Muscle layer of duodenum (tissue), 2 donors: ENCODE measurements around the gene CACNA1B.
"Not testable (repeated sequence)": the region's sequence is repeated elsewhere in the genome, so short reads cannot be mapped to it uniquely, and the experiment has no call there.

Experiments
- H3K27ac ChIP-seq: one replicate; pipeline ENCODE4 v1.7.0; 2013; ENCODE audit warnings: mild to moderate bottlenecking, low read length
- H3K27me3 ChIP-seq: one replicate; pipeline ENCODE4 v1.7.0; 2013; ENCODE audit warnings: low read depth, mild to moderate bottlenecking, control low read depth, low read length
- H3K36me3 ChIP-seq, 2 donors: one replicate each; pipeline ENCODE4 v1.7.0; 2013; ENCODE audit warnings: low read length in 2 of 2, control low read depth in 1 of 2, mild to moderate bottlenecking in 1 of 2; ENCODE audit not compliant: insufficient read depth in 2 of 2, control insufficient read depth in 1 of 2
- H3K4me1 ChIP-seq, 2 donors: one replicate each; pipeline ENCODE4 v1.7.0; 2013; ENCODE audit warnings: low read length in 2 of 2, mild to moderate bottlenecking in 2 of 2, control low read depth in 1 of 2, moderate library complexity in 1 of 2; ENCODE audit not compliant: insufficient read depth in 2 of 2, control insufficient read depth in 1 of 2
- H3K4me3 ChIP-seq, 2 donors: one replicate each; pipeline ENCODE4 v1.7.0; 2013; ENCODE audit warnings: low read length in 2 of 2, low read depth in 1 of 2, mild to moderate bottlenecking in 1 of 2
- H3K9me3 ChIP-seq, 2 donors: one replicate each; pipeline ENCODE4 v1.7.0; 2013; ENCODE audit warnings: low read length in 2 of 2, control low read depth in 1 of 2, mild to moderate bottlenecking in 1 of 2; ENCODE audit not compliant: control insufficient read depth in 1 of 2
- donor health status: healthy.

Gene CACNA1B

DNA sequence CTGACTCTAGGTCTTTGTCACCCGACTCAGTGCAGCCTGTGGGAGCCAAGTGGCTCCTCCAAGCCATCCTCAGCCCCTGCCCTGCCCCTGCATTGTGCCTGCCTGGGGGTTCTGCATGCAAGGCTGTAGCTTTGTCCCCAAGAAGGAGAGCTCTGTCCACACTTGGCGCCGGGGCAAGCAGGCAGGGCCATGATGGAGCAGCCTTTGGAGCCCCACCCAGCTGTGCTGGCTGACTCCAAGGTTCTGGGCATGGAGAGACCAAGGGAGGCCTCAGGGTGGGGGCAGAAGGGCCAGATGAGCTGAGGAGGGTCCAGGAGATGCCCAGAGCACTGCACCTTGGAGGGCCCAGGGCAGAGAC, 226.2 kb downstream of the CACNA1B start:
- H3K4me3 ChIP-seq = no peak overlapping the region
- H3K27ac ChIP-seq = no peak overlapping the region
- H3K9me3 ChIP-seq = no peaks in the 10 kb centered on the region
- no peaks in the 10 kb centered on the region for H3K4me1 ChIP-seq
- no peaks in the 10 kb centered on the region for H3K27me3 ChIP-seq
- no peaks in the 10 kb centered on the region for H3K36me3 ChIP-seq

DNA sequence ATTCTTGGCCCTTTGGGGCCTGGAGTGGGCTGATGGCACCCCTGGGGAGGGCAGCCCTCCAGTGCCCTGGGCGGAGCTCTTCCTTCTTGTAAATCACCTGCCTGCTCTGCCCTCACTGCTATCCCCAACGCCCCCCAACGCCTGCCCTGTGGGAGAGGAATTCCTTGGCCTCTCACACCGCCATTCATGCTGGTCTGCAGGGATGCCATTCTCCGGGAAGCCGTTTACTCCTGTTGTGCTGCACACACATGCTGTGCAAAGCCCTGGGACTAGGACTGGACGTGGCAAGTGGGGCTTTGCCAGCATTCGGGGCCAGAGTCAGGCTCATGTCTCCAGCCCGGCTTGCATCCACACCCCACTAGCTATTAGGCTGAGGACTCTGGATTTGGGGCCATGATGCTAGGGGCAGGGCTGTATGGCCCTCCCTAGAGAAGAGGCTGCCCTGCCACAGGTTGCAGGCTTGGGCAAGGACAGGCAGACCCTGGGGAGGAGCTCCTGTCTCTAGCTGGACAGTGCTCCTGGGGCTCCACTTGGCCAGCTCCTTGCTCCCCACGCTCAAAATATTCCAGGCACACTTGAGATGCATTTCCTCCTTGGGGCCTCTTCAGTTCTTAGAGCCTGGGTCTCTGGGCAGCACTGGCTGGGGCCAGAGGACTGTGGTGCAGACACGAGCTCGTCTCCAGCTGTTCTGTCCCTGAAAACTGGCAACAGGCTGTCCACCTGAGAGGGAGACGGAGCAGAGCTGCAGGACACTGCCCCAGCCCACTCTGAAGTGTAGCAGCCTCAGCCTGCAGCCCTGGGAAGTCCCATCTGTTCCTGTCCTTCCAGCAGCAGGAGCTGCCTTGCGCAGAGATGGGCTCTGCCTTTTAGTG, 226.9 kb downstream of the CACNA1B start:
- H3K27me3 ChIP-seq = no peaks in the 10 kb centered on the region
- H3K9me3 ChIP-seq = no peaks in the 10 kb centered on the region
- no peak overlapping the region for H3K4me3 ChIP-seq
- H3K27ac ChIP-seq = no peak overlapping the region
- no peaks in the 10 kb centered on the region for H3K36me3 ChIP-seq
- H3K4me1 ChIP-seq = no peaks in the 10 kb centered on the region

DNA sequence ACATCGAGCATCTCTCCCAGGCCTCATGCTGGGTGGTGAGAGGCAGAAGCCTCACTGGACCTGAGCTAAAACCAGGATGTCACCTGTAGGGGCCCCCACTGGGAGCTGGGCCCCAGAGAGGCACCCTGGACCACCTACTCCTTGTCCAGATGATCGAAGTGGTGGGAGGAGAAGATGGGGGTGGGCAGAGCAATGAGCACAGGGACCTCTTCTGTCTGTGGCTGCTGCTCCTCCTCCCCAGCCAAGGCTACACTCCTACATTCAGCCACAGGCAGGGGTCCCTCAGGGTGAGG, 227.5 kb downstream of the CACNA1B start:
- no peaks in the 10 kb centered on the region for H3K27me3 ChIP-seq
- H3K4me3 ChIP-seq = no peak overlapping the region
- H3K4me1 ChIP-seq = no peaks in the 10 kb centered on the region
- H3K9me3 ChIP-seq = no peaks in the 10 kb centered on the region
- H3K36me3 ChIP-seq = no peaks in the 10 kb centered on the region
- H3K27ac ChIP-seq = no peak overlapping the region

DNA sequence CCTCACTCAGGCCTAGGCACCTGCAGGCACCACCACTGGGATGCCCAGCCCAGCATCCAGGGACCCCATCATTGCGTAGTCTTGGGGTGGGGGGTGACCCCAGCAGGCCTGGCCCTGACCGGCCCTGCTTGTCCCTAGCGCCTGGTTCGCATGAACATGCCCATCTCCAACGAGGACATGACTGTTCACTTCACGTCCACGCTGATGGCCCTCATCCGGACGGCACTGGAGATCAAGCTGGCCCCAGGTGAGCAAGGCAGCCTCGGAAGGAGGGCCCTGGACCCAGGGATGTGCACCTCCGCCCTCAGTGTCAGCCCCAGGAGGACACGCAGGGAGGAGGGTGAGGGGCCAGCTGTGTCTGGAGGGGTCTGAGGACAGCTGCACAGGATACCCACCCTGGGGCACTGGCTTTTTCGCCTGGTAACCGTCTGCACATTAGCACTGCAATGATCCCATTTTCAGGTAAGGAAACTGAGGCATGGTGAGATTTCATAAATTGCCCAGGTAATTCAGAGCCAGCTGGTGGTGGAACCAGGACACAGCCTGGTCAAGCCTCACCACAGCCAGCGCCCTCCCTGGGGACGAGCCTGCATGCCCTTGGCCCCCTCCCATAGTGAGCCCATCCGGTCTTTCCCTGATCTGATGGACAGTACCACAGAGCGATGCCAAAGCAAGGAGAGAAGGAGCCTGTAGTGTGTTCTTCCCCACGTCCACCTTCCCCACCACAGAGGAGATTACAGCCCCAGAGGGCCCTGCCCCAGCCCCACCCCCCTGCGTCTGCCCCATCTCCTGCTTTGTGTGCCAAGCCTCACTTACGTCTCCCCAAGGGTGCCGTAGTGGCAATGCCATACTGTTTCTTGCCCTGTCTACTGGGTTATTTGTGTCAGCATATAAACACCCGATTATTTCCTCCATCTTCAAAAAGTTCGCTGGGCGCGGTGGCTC, 228.3 kb downstream of the CACNA1B start:
- Histone ChIP-seq H3K4me1 (no peaks in the 10 kb centered on the region), H3K27me3 (no peaks in the 10 kb centered on the region), H3K27ac (no peak overlapping the region), H3K4me3 (no peak overlapping the region), H3K9me3 (no peaks in the 10 kb centered on the region), H3K36me3 (no peaks in the 10 kb centered on the region)

DNA sequence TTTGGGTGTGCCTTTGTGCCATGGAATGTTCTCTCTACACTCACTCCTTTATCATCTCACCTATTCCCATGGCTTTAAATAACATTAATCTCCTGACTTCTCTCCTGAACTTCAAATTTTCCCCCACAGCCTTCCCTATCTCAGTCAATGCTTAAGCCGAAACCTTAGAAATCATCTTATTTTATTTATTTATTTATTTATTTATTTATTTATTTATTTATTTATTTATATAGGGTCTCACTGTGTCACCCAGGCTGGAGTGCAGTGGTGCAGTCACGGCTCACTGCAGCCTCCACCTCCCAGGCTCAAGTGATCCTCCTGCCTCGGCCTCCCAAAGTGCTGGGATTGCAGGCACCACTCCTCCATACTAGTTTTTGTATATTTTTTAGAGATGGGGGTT, 229.5 kb downstream of the CACNA1B start:
- not testable (repeated sequence) for H3K27ac ChIP-seq, H3K36me3 ChIP-seq, H3K4me3 ChIP-seq, H3K4me1 ChIP-seq, H3K9me3 ChIP-seq, H3K27me3 ChIP-seq

DNA sequence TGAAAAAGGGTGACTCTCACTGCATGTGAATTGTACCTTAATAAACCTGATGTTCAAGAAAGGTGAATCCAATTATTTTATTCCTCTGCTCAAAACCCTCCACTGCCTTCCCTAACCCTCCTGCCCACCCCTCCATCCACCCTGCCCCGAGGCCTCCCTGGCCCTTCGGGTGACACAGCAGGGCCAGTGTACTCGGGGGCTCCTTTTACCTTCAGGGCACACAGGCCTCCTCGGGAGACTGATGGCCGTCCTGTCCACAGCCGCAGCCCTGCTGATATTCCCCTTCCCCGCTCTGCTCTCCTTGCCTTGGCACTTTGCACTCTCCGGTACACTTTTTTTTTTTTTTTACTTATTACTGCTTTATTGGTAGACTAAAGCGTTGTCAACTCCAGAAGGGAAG, 234.0 kb downstream of the CACNA1B start:
- Histone ChIP-seq H3K27me3 (no peaks in the 10 kb centered on the region), H3K4me1 (no peaks in the 10 kb centered on the region), H3K9me3 (no peaks in the 10 kb centered on the region), H3K27ac (no peak overlapping the region), H3K4me3 (no peak overlapping the region), H3K36me3 (no peaks in the 10 kb centered on the region)

DNA sequence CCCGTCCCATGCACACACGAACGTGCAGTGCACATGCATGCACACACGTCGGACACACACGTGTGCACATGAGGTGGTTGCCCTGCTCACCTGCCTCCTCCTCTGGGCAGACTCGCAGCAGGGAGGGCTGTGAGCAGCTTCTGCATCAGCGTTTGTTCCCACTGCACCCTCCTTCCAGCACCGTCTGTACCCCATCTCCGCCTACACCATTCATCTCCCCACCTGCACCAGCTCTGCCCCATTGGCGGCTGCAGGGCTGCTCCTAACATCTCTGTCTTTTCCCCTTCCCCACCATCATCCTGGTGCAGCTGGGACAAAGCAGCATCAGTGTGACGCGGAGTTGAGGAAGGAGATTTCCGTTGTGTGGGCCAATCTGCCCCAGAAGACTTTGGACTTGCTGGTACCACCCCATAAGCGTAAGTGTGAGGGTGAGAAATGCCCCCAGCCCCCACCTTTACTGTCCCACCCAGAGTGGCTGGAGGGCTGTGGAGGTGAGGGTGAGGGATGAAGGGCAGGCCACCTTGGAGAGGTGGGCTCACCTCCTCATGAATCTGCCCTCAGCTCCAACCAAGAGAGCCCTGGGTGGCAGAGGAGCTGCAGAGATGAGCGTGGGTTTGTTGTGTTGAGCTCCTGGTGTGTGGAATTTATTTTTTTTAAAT, 234.6 kb downstream of the CACNA1B start:
- Histone ChIP-seq H3K27ac (no peak overlapping the region), H3K4me3 (no peak overlapping the region), H3K27me3 (no peaks in the 10 kb centered on the region), H3K4me1 (no peaks in the 10 kb centered on the region), H3K36me3 (no peaks in the 10 kb centered on the region), H3K9me3 (no peaks in the 10 kb centered on the region)

DNA sequence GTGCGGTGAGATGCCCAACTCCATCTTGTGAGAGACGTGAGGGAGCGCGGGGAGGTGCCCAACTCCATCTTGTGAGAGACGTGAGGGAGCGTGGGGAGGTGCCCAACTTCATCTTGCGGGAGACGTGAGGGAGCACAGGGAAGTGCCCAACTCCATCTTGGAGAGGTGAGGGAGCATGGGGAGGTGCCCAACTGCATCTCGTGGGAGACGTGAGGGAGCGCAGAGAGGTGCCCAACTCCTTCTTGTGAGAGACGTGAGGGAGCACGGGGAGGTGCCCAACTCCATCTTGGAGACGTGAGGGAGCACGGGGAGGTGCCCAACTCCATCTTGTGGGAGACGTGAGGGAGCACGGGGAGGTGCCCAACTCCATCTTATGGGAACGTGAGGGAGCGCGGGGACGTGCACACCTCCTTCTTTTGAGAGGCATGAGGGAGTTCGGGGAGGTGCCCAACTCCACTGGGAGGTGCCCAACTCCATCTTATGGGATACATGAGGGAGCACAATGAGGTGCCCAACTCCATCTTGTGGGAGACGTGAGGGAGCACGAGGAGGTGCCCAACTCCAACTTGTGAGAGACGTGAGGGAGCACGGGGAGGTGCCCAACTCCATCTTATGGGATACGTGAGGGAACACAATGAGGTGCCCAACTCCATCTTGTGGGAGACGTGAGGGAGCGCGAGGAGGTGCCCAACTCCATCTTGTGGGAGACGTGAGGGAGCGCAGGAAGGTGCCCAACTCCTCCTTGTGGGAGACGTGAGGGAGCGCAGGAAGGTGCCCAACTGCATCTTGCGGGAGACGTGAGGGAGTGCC, 235.4 kb downstream of the CACNA1B start:
- no peak overlapping the region for H3K4me3 ChIP-seq
- H3K9me3 ChIP-seq = no peaks in the 10 kb centered on the region
- no peak overlapping the region for H3K27ac ChIP-seq
- H3K4me1 ChIP-seq = no peaks in the 10 kb centered on the region
- H3K36me3 ChIP-seq = no peaks in the 10 kb centered on the region
- H3K27me3 ChIP-seq = no peaks in the 10 kb centered on the region

DNA sequence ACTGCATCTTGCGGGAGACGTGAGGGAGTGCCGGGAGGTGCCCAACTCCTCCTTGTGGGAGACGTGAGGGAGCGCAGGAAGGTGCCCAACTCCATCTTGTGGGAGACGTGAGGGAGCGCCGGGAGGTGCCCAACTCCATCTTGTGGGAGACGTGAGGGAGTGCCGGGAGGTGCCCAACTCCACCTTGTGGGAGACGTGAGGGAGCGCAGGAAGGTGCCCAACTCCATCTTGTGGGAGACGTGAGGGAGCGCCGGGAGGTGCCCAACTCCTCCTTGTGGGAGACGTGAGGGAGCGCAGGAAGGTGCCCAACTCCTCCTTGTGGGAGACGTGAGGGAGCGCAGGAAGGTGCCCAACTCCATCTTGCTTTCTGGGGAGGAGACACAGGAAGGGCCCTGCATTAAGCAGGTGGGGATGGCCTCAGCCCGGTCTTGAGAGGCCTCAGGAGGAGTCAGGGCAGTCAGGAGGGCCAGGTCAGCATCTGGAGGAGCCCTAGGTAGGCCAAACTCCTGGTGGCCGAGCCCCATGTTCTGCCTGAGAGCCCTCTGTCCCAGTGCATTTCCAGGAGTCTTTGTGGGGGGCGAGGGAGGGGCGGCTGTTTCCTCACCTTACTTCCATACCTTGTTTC, 236.2 kb downstream of the CACNA1B start:
- not testable (repeated sequence) for H3K4me1 ChIP-seq, H3K4me3 ChIP-seq, H3K9me3 ChIP-seq, H3K27ac ChIP-seq, H3K36me3 ChIP-seq, H3K27me3 ChIP-seq

DNA sequence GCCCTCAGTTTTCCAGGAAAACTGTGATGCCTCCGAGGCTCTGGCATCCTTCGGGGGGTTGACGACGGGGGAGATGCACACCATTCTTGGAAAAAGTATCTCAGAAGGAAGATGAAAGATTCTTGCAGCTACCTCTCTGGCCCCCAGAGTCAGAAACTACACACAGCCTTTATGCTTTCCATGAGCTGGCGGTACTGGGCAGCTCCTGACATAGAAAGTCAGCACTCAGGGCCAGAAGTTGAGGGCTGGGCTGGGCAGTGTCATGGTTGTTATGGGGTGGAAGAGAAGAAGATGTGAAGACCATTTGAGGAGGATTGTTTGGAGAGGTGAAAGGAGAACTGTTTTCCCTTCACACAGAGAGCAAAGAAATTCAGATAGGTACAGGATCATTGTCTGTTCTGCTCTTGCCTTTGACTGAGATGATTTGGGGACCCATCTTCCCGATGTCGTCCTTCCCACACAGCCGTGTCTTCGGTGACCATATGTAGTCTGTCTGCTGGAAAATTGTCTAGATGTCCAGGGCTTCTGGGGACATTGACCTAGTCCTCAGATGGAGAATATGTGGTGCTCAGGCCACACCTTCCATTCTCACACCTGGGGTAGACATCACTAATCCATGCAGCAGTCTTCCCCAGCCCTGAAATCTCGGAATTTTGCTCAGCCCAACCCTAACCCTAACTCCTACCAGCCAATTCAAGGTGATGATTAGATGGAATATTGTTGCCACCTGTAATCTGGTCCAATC, 237.1 kb downstream of the CACNA1B start:
- no peaks in the 10 kb centered on the region for H3K4me1 ChIP-seq
- H3K36me3 ChIP-seq = no peaks in the 10 kb centered on the region
- H3K27me3 ChIP-seq = no peaks in the 10 kb centered on the region
- no peaks in the 10 kb centered on the region for H3K9me3 ChIP-seq
- no peak overlapping the region for H3K27ac ChIP-seq
- no peak overlapping the region for H3K4me3 ChIP-seq
